ENCODE measurements around the gene MAN1A2.

GRCh38 chr1:117373932-117374331 is 6.7 kb downstream of the MAN1A2 start:
- TF ChIP-seq EZH2 (IDR thresholded peaks at IDR 0.05; ENCODE audit: borderline replicate concordance) (no peak), EZH2phosphoT487 (IDR thresholded peaks at IDR 0.05; ENCODE audit: low read depth, severe bottlenecking, unreplicated experiment) (no peak), CTCF (IDR thresholded peaks at IDR 0.05; ENCODE audit: poor library complexity) (no peak)

Data from hepatocyte (in vitro differentiated cells).